CD4-positive, alpha-beta T cell (primary cell): ENCODE data around the gene PIK3C2B. TPM values are rescaled to one million over a fixed set of nuclear protein-coding genes. Genes with fewer than 3 reads are reported as not detected.
A peak's percentile ranks its signal among the peaks of the same experiment; 100 is the strongest.

ENCODE experiments used
- ATAC-seq: fragments of 200-7000 bp; cut with Tn5 transposase; one replicate; pipeline ENCODE4 v1.10.0; 2022; ENCODE audit warnings: mild to moderate bottlenecking; ENCODE audit not compliant: poor library complexity
- CTCF ChIA-PET: fragments of 350-600 bp; sonication (Branson Sonifier 250); formaldehyde crosslinking; loops from one replicate; lab custom pipeline; 2021; ENCODE audit warnings: antibody characterized with exemption, inconsistent platforms; lab: Charles Lee
- POLR2A ChIA-PET: fragments of 350-600 bp; sonication (Branson Sonifier 250); formaldehyde crosslinking; loops from one replicate; lab custom pipeline; 2021; ENCODE audit warnings: antibody characterized with exemption, inconsistent platforms; lab: Charles Lee
- DNase-seq, 14 experiments: peaks; one replicate each; pipeline ENCODE4 v3.0.0-alpha.2; 2013 to 2020; ENCODE audit warnings: mixed read lengths in 2 of 14
- H3K27ac ChIP-seq, 2 donors: one replicate each; pipeline versions ENCODE4 v1.5.1 to v1.7.0; 2013; ENCODE audit warnings: low read length in 2 of 2, low read depth in 1 of 2, mild to moderate bottlenecking in 1 of 2
- H3K27me3 ChIP-seq, 2 experiments: 1 replicate in 1 of 2; 2 replicates in 1 of 2; pipeline versions ENCODE4 v1.6.1 to v1.7.0; 2013; ENCODE audit warnings: low read length in 2 of 2, control low read depth in 1 of 2, mild to moderate bottlenecking in 1 of 2, moderate library complexity in 1 of 2; ENCODE audit not compliant: insufficient read depth in 2 of 2, control insufficient read depth in 1 of 2
- H3K36me3 ChIP-seq: one replicate; pipeline ENCODE4 v1.6.1; 2013; ENCODE audit warnings: low read length, control low read depth; ENCODE audit not compliant: insufficient read depth
- H3K4me1 ChIP-seq: one replicate; pipeline ENCODE4 v1.6.1; 2013; ENCODE audit warnings: low read length, control low read depth; ENCODE audit not compliant: insufficient read depth
- H3K4me3 ChIP-seq: one replicate; pipeline ENCODE4 v1.5.1; 2013; ENCODE audit warnings: mild to moderate bottlenecking, low read length, moderate library complexity
- H3K9me3 ChIP-seq, 2 experiments: 1 replicate in 1 of 2; 2 replicates in 1 of 2; pipeline versions ENCODE4 v1.6.1 to v1.7.0; 2013; ENCODE audit warnings: low read length in 2 of 2, mild to moderate bottlenecking in 2 of 2, control low read depth in 1 of 2, moderate library complexity in 1 of 2; ENCODE audit not compliant: control insufficient read depth in 1 of 2, insufficient read depth in 1 of 2
- H3K27ac Mint-ChIP-seq: one replicate; pipeline ENCODE4 v1.8.0; 2020; ENCODE audit warnings: mixed read lengths
- H3K27me3 Mint-ChIP-seq: one replicate; pipeline ENCODE4 v1.8.0; 2021; ENCODE audit warnings: mixed read lengths
- H3K36me3 Mint-ChIP-seq: one replicate; pipeline ENCODE4 v1.8.0; 2021; ENCODE audit warnings: low read depth, mixed read lengths
- H3K4me1 Mint-ChIP-seq: one replicate; pipeline ENCODE4 v1.8.0; 2021; ENCODE audit warnings: low read depth, mixed read lengths
- H3K4me3 Mint-ChIP-seq: one replicate; pipeline ENCODE4 v1.8.0; 2020; ENCODE audit warnings: mild to moderate bottlenecking, mixed read lengths
- H3K9me3 Mint-ChIP-seq: one replicate; pipeline ENCODE4 v1.8.0; 2020; ENCODE audit warnings: mixed read lengths
- intact Hi-C, 2 experiments: fragments of 100-400 bp; cut with DNase I in 1 of 2; cut with micrococcal nuclease in 1 of 2; formaldehyde crosslinking; loops; one replicate each; pipeline versions ENCODE4 v1.15.1 to v1.9.0; 2023 to 2025; cut with DNase I, micrococcal nuclease
- polyA plus RNA-seq, 2 donors: library from polyadenylated mRNA; unstranded; fragments of 120-200 nt; gene quantifications; one replicate each; pipeline ENCODE4 v1.2.1, GENCODE V29; 2013
- total RNA-seq, 174 experiments: library from RNA in 2 of 174; stranded (reverse) in 2 of 174; gene quantifications; one replicate each; pipeline ENCODE4 v1.2.3 and lab custom pipeline; 2021 to 2026
- TF ChIP-seq, protein P1 (sequence below): fragments of 200-600 bp; IDR thresholded peaks from one replicate; pipeline ENCODE4 v1.8.0; 2022; ENCODE audit warnings: antibody characterized with exemption, mild to moderate bottlenecking

The PIK3C2B gene
- total RNA-seq (10 to 100 TPM; 25.5 to 27.1 TPM), total RNA-seq (lab: John Stamatoyannopoulos, UW) (9.5 to 88.2 (median 35.6) reads per million in 172 experiments)
- polyA plus RNA-seq (2013, experiment 1 of 2): 14.9 TPM
- polyA plus RNA-seq (2013, experiment 2 of 2): 19.1 TPM

GRCh38 chr1:204494281-204495077 is at the start of gene PIK3C2B:
TSS of gene PIK3C2B (minus strand) at chr1:204494805. CDS start at chr1:204469802, 25,003 bp downstream.
- TF ChIP-seq, protein P1, sequence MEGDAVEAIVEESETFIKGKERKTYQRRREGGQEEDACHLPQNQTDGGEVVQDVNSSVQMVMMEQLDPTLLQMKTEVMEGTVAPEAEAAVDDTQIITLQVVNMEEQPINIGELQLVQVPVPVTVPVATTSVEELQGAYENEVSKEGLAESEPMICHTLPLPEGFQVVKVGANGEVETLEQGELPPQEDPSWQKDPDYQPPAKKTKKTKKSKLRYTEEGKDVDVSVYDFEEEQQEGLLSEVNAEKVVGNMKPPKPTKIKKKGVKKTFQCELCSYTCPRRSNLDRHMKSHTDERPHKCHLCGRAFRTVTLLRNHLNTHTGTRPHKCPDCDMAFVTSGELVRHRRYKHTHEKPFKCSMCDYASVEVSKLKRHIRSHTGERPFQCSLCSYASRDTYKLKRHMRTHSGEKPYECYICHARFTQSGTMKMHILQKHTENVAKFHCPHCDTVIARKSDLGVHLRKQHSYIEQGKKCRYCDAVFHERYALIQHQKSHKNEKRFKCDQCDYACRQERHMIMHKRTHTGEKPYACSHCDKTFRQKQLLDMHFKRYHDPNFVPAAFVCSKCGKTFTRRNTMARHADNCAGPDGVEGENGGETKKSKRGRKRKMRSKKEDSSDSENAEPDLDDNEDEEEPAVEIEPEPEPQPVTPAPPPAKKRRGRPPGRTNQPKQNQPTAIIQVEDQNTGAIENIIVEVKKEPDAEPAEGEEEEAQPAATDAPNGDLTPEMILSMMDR: peak; percentile 30
- Mint-ChIP-seq H3K9me3 (no peaks in the 10 kb centered on the region), H3K27ac (peak within 1 kb of the TSS; percentile 88), H3K4me1 (peaks cover 65% of the 10 kb centered on the region), H3K36me3 (peaks cover 15% of the 10 kb centered on the region), H3K27me3 (no peaks in the 10 kb centered on the region), H3K4me3 (peak within 1 kb of the TSS; percentile 91)
- no peaks in the 10 kb centered on the region for H3K9me3 ChIP-seq
- intact Hi-C loops: loop anchor here in 1 of 2 experiments (2.0 to 5.0 kb wide), 2 partner anchors 48 kb away; no protein-coding TSS in a partner anchor
- peak within 1 kb of the TSS; percentile 61 to 95 for H3K27ac ChIP-seq
- ATAC-seq: peak; percentile 71
- peaks cover 57% of the 10 kb centered on the region for H3K4me1 ChIP-seq
- POLR2A ChIA-PET: interaction anchor here (0.5 to 6.0 kb wide), 24 partner anchors 8 to 825 kb away, joined by 3 to 79 read pairs (median 5); partner anchors contain the start of gene MDM4
- H3K4me3 ChIP-seq: peak within 1 kb of the TSS; percentile 70
- H3K27me3 ChIP-seq: no peaks in the 10 kb centered on the region
- peaks cover 7% of the 10 kb centered on the region for H3K36me3 ChIP-seq
- peak; percentile 46 to 86 (median 59) for DNase-seq
- CTCF ChIA-PET: interaction anchor here (0.7 to 4.5 kb wide), 16 partner anchors 9 to 96 kb away, joined by 3 to 51 read pairs (median 4); no protein-coding TSS in a partner anchor

DNA sequence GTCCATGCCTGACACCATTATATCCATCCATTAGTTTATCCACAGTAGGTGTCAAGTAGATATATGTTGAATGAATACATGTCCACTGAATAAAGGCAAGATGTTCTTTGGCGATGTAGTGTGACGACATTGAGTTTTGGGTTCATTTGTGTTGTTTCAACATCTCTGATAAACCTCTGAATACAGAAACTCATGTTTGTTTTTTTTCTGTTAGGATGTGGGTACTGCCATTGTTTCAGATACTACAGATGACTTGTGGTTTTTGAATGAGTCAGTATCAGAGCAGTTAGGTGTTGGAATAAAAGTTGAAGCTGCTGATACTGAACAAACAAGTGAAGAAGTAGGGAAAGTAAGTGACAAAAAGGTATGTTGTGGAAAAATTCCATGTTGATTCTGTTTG is 49.7 kb upstream of the PIK3C2B start:
- peaks cover 97% of the 10 kb centered on the region for H3K36me3 Mint-ChIP-seq

GRCh38 chr1:204541626-204542025 is 47.0 kb upstream of the PIK3C2B start:
- peaks cover 97% of the 10 kb centered on the region for H3K36me3 Mint-ChIP-seq
- no peaks in the 10 kb centered on the region for H3K9me3 Mint-ChIP-seq
- peak overlapping the region; percentile 84 for H3K27ac Mint-ChIP-seq
- no peak overlapping the region for H3K4me3 Mint-ChIP-seq
- Histone ChIP-seq H3K27me3 (no peaks in the 10 kb centered on the region), H3K36me3 (peaks cover 81% of the 10 kb centered on the region), H3K27ac (no peak overlapping the region), H3K4me1 (peaks cover 28% of the 10 kb centered on the region), H3K4me3 (no peak overlapping the region), H3K9me3 (no peaks in the 10 kb centered on the region)
- POLR2A ChIA-PET: interaction anchor here (1.3 kb wide), 1 partner anchor 13 kb away, joined by 3 read pairs; no protein-coding TSS in a partner anchor
- DNase-seq (no peak), ATAC-seq (no peak)
- H3K27me3 Mint-ChIP-seq: no peaks in the 10 kb centered on the region
- TF ChIP-seq, protein P1: no peak
- H3K4me1 Mint-ChIP-seq: peaks cover 59% of the 10 kb centered on the region
- CTCF ChIA-PET: no interaction called here
- intact Hi-C loops: loop anchor here (2.0 to 5.0 kb wide), 3 partner anchors 17 to 49 kb away; partner anchors contain the start of gene PIK3C2B (in 1 of the 2)

More for the DNA sequence above, 49.7 kb upstream of the PIK3C2B start:
- no peaks in the 10 kb centered on the region for H3K27me3 ChIP-seq
- Mint-ChIP-seq H3K4me1 (peaks cover 63% of the 10 kb centered on the region), H3K27ac (peak overlapping the region; percentile 84), H3K4me3 (peak overlapping the region; percentile 49), H3K27me3 (no peaks in the 10 kb centered on the region), H3K9me3 (no peaks in the 10 kb centered on the region)
- peaks cover 84% of the 10 kb centered on the region for H3K36me3 ChIP-seq
- CTCF ChIA-PET: interaction anchor here (0.5 to 2.2 kb wide), 7 partner anchors 14 to 31 kb away, joined by 3 to 8 read pairs (median 3); partner anchors contain the start of gene MDM4
- H3K9me3 ChIP-seq: no peaks in the 10 kb centered on the region
- peak overlapping the region; percentile 41 to 65 for H3K27ac ChIP-seq
- TF ChIP-seq, protein P1: no peak
- POLR2A ChIA-PET: interaction anchor here (0.5 to 5.8 kb wide), 10 partner anchors 15 to 263 kb away, joined by 3 to 83 read pairs (median 9); partner anchors contain the start of genes MDM4 and PIK3C2B
- peaks cover 28% of the 10 kb centered on the region for H3K4me1 ChIP-seq
- DNase-seq (peak in 3 of 14 experiments; percentile 70 to 84 (median 75)), ATAC-seq (peak; percentile 94)
- no peak overlapping the region for H3K4me3 ChIP-seq
- intact Hi-C loops: loop anchor here (1.0 to 5.0 kb wide), 6 partner anchors 19 to 52 kb away; partner anchors contain the start of gene PIK3C2B (in 1 of the 2)
